ENCODE results near the gene SIGLEC5.

The SIGLEC5 gene

DNA sequence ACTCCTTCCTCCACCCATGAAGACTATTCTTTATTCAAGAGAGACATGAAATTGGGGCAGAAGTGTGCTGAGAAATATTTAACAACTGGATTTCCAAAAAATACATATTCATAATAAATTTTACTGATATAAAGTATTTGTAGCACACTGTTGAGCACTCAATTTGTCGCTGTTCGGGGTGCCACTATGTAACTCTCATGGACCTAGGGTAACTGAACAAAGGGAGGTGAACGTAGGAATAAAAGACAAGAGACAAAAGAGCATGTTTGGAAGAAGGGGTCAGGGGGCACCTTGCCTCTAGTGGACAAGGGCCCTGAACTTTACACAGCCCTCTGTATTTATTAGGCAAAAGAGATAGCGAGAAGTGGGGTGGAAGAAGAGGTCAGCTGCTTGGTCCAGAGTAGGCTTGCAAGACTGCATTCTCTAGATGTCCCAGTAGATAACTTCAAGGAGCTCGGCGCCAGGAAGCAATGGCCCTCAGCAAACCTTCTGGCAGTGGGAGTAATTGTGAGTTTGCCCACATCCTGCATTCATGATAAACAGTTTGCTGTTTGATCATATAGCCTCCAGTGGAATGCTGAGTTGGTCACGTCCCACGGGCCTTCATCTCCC is 63.6 kb downstream of the SIGLEC5 start:
- no peak for DNase-seq (ENCODE audit: low read depth)
- no peak overlapping the region for H3K4me3 ChIP-seq (ENCODE audit: low read depth, low read length)
- TF ChIP-seq, protein P1, sequence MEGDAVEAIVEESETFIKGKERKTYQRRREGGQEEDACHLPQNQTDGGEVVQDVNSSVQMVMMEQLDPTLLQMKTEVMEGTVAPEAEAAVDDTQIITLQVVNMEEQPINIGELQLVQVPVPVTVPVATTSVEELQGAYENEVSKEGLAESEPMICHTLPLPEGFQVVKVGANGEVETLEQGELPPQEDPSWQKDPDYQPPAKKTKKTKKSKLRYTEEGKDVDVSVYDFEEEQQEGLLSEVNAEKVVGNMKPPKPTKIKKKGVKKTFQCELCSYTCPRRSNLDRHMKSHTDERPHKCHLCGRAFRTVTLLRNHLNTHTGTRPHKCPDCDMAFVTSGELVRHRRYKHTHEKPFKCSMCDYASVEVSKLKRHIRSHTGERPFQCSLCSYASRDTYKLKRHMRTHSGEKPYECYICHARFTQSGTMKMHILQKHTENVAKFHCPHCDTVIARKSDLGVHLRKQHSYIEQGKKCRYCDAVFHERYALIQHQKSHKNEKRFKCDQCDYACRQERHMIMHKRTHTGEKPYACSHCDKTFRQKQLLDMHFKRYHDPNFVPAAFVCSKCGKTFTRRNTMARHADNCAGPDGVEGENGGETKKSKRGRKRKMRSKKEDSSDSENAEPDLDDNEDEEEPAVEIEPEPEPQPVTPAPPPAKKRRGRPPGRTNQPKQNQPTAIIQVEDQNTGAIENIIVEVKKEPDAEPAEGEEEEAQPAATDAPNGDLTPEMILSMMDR (IDR thresholded peaks at IDR 0.05; ENCODE audit: insufficient read depth, low read depth, low read length, missing control alignments), result no peak

DNA sequence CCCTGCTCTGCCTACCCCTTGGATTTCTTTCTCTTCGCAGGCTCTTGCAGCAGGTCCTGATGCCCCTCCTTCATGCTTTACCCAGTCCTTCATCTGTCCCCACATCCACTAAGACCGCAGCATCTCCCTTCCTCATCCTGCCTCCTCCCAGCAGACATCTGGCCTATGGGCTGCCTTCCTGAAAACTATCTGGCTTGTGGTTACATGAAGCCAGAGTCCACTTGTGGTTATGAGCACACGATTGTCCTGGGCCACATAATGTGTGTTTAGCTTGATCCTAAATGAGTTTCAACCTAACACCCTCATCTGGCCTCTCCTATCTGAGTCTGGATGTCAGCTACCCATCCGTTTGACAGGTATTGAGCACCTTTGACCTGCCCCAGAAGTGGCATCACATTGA is 64.6 kb downstream of the SIGLEC5 start:
- DNase-seq (ENCODE audit: low read depth), result no peak
- TF ChIP-seq, protein P1 (IDR thresholded peaks at IDR 0.05; ENCODE audit: insufficient read depth, low read depth, low read length, missing control alignments), result no peak
- H3K4me3 ChIP-seq (ENCODE audit: low read depth, low read length), result no peak overlapping the region

DNA sequence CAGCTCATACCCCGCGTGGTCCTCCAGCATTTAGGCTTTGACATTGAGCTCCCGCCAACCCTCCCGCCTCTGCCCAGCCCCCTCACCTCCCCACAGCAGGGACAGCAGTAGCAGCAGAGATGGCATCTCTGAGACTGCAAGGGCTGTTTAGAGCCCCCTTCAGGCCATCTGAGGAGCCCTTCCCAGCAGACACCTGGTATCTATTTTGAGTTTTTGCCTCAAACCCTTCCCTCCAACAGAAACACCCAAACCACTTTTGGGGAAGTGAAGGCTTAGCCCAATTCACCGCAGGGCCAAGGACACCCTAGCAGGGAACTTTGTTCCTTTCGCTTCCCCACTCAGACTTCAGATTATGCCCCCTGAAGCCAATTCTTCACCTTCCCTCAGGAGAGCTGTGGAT is 65.4 kb downstream of the SIGLEC5 start:
- TF ChIP-seq, protein P1 (IDR thresholded peaks at IDR 0.05; ENCODE audit: insufficient read depth, low read depth, low read length, missing control alignments), result peak; percentile 49
- DNase-seq (ENCODE audit: low read depth), result peak; percentile 74
- H3K4me3 ChIP-seq (ENCODE audit: low read depth, low read length), result no peak overlapping the region
